GM12872 (cell line): Measurements from ENCODE around the gene CDC25A.

Experiments used
- TF ChIP-seq, protein P1 (sequence below): IDR thresholded peaks from 3 replicates; pipeline ENCODE4 v1.5.1; 2011; ENCODE audit warnings: low read depth, mild to moderate bottlenecking, low read length, moderate library complexity; ENCODE audit not compliant: insufficient read depth

Gene CDC25A

DNA sequence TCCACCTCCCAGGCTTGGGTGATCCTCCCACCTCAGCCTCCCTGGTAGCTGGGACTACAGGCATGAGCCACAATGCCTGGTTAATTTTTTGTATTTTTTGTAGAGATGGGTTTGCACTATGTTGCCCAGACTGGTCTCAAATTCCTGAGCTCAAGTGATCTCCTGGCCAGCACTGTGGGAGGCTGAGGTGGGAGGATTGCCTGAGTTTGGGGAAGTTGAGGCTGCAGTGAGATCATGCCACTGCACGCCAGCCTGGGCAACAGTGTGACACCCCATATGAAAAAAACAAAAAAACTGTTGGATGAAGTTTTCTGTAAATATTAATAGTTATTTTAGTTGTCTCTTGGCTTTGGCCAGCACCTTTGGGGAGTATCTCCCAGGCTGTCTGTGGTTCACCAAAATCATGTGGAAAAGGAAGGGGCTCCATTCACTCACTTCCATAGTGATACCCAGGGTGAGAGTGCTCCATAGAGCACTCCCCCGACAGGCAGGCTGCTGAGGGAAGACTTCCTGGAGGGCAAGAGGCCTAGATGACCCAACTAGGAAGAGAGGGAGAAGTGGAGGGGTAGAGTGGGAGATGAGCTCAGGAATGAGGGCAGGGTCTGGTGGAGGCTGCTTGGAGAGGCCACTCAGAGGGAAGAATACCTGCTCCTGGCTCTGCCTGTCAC is 47.1 kb downstream of the CDC25A start:
- TF ChIP-seq, protein P1, sequence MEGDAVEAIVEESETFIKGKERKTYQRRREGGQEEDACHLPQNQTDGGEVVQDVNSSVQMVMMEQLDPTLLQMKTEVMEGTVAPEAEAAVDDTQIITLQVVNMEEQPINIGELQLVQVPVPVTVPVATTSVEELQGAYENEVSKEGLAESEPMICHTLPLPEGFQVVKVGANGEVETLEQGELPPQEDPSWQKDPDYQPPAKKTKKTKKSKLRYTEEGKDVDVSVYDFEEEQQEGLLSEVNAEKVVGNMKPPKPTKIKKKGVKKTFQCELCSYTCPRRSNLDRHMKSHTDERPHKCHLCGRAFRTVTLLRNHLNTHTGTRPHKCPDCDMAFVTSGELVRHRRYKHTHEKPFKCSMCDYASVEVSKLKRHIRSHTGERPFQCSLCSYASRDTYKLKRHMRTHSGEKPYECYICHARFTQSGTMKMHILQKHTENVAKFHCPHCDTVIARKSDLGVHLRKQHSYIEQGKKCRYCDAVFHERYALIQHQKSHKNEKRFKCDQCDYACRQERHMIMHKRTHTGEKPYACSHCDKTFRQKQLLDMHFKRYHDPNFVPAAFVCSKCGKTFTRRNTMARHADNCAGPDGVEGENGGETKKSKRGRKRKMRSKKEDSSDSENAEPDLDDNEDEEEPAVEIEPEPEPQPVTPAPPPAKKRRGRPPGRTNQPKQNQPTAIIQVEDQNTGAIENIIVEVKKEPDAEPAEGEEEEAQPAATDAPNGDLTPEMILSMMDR = no peak

DNA sequence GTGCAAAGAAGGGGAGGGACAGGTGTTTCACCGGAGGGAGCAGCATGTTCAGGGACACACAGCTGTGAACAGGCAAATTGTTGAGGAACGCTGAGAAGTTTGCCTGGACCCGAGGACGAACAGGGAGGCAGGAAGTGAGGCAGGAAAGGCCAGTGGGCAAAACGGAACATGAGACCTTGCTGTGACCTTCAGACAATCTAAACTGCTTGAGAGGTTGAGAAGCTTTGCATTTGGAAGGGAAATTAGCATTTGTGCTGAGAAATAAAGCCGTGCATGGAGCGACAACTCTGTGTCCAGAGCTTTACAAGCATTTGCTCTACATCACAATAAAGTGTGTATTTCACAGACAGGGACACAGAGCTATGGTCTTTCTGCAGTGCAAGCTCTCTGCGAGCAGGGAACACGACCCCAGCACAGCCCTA is 47.9 kb downstream of the CDC25A start:
- TF ChIP-seq, protein P1 = no peak

GRCh38 chr3:48137425-48137999 is 50.7 kb downstream of the CDC25A start:
- TF ChIP-seq, protein P1 = no peak

DNA sequence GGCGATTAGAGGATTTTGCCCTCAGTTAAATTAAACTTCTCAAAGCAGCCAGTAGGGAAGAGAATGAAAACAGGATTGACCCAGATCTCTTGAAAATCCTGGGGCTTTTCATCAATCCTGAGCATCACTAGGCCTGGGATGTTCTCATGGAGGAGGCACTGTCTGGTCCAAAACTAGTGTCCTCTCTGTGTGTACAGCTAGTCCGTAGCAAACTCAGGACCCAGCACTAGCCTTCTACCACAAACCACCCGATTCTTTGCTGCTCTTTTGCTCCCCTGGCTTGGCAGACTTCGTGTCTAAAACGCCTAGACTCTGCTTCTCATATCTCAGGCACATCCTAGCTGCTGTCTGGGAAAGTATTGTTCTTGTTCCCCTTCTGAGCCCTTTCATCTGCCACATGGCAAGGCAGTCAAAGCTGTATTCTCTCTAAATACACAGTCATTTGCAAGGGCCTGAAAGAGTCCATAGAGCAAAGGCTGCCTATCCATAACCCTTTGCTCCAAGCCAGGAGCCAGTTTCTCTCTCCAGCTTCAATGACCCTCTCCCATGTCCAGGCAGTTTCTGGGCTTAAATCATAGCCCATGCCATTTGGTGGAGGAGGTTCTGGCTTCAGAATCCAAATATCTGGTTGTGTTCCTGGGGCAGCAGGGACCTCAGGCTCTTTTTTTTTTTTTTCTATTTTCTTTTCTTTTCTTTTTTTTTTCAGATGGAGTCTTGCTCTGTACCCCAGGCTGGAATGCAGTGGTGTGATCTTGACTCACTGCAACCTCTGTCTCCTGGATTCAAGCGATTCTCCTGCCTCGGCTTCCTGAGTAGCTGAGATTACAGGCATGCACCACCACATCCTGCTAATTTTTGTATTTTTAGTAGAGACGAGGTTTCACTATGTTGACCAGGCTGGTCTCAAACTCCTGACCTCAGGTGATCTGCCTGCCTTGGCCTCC is 52.4 kb downstream of the CDC25A start:
- TF ChIP-seq, protein P1 = no peak

GRCh38 chr3:48130321-48130904 is 57.8 kb downstream of the CDC25A start:
- TF ChIP-seq, protein P1 = no peak

- TF ChIP-seq, protein P1 = no peak
Measured at GRCh38 chr3:48129921-48130320, 58.3 kb downstream of the CDC25A start.

DNA sequence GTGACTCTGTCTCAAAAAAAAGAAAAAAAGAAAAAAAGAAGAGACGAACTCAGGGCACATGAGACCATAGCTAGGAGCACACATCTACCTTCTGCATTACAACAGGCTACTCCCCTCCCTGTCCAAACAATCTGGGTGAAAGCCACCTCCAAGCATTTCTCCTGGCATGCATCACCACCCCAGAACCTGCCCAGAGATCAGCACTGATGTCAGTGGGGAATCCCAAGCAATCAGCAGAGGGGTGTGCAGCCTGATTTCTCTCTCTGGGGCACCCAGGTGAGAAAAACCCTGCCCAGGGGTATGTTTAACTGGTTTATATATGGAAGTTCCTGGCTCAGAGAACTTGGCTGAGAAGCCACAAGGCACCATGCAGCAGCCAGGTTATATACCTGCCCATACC is 59.4 kb downstream of the CDC25A start:
- TF ChIP-seq, protein P1 = no peak
